GM12873 (cell line): ENCODE data around the gene ISX.

Experiments used
- TF ChIP-seq, protein P1 (sequence below): IDR thresholded peaks from 2 replicates; pipeline ENCODE4 v1.5.1; 2012; ENCODE audit warnings: low read depth, mild to moderate bottlenecking, moderate library complexity, low read length, control low read depth; ENCODE audit not compliant: insufficient read depth; ENCODE audit errors: missing control alignments

ISX gene

DNA sequence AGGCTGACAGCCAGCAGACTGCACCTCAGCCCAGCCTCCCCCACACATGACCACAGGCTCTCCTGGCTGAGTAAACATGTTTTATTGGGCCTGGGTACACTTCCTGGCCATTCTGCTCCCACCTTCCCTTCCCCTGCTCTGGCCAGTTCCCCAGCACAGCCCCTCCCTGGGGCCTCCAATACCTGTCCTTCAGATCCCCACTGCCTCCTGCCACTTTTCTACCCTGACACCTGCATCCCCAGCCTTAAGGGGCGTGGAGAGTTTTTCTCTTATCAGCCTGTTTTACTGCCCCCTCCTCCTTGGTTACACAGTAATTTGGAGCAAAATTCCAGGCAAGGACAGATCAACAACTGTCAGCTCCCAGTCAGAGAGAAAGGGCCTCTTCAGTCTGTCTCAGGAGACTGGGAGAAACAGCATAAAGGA, at the start of gene ISX:
TSS of gene ISX (plus strand) at position 363 of the 423 bp plus-strand sequence. CDS start 930 bp downstream, outside the sequence.
- TF ChIP-seq, protein P1, sequence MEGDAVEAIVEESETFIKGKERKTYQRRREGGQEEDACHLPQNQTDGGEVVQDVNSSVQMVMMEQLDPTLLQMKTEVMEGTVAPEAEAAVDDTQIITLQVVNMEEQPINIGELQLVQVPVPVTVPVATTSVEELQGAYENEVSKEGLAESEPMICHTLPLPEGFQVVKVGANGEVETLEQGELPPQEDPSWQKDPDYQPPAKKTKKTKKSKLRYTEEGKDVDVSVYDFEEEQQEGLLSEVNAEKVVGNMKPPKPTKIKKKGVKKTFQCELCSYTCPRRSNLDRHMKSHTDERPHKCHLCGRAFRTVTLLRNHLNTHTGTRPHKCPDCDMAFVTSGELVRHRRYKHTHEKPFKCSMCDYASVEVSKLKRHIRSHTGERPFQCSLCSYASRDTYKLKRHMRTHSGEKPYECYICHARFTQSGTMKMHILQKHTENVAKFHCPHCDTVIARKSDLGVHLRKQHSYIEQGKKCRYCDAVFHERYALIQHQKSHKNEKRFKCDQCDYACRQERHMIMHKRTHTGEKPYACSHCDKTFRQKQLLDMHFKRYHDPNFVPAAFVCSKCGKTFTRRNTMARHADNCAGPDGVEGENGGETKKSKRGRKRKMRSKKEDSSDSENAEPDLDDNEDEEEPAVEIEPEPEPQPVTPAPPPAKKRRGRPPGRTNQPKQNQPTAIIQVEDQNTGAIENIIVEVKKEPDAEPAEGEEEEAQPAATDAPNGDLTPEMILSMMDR = no peak

DNA sequence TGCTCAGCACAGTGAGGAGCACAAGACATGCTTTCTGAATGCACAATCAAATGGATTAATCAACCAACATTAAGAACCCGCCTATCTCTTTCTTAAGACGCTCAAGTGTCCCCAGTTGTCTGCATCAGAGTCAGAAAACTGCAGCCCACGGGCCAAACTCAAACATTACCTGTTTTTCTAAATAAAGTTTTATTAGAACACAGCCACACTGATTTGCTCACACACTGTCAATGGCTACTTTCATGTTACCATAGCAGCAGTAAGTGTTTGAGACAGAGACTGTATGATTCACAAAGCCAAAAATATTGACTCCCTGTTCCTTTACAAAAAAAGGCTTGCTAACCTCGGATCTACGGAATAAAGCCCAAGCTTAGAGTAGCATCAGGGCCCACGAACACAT, 49.0 kb upstream of the ISX start:
- TF ChIP-seq, protein P1 = no peak

DNA sequence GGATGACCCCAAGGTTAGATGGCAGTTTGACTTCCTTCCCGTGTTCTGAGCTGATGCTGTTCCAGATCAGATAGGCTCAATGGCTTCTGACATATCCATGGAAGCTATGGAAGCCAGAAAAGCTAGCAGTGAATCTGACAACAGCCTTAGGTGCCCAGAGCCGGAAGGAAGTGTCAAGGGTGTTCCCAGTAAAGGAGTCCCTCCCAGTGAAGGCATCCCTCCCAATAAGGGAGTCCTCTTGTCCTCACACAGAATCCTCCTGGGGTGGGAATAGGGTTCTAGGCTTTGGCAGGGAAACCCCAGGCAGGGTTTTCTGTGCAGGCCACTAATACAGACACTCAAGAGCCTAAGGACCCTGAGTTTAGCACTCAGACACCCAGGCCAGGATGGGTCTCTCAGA, 47.0 kb upstream of the ISX start:
- TF ChIP-seq, protein P1 = no peak

DNA sequence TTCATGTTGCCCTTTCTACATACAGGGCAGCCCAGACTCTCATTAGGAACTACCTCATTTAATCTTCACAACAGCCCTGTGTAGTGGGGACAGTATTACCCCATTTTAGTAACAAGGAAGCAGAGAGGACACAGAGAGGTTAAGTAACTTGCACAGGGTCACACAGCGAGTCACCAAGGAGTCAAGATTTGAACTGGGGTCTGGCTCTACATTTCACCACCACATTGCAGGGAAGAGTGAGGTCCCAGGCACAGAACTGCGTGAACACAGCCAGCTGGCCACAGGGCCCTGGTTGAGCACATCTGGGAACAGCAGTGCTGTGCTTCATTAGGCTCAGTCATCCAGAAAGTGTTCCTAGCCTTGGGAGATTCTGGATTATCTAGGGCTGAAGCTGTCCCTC, 45.4 kb upstream of the ISX start:
- TF ChIP-seq, protein P1 = no peak

DNA sequence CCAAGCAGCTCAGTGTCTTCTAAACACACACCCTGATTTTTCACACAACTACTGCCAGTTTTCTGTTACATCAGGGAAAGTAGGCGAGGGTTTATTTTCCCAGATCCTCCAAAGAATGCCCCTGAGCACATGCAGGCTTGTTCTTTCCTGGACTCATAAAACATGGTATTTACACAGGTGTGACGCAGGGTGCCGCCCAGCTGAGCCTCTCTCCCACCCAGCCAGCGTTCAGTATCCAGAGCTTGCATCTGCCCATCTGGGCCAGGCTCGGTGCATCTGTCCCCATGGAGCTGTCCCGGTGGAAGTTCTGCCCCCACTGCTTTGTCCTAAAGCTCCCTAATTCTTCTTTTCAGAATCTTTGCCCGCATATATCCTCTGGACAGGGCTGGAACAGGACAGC, 44.8 kb upstream of the ISX start:
- TF ChIP-seq, protein P1 = no peak

DNA sequence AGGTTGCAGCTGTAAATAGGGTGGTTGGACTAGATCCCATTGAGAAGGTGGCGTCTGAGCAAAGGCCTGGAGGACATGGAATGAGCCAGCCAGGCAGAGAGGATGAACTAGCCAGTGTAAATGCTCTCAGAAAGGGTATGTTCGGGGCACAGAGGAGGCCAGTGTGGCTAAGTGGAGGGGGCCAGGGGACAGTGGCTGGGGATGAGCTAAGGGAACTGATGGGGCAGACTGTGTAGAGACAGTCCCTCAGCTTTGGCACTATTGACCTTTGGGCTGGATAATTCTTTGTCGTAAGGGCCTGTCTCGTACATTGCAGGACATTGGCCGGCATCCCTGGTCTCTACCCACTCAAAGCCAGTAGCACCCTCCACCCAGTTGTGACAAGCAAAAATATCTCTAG, 43.7 kb upstream of the ISX start:
- TF ChIP-seq, protein P1 = no peak

DNA sequence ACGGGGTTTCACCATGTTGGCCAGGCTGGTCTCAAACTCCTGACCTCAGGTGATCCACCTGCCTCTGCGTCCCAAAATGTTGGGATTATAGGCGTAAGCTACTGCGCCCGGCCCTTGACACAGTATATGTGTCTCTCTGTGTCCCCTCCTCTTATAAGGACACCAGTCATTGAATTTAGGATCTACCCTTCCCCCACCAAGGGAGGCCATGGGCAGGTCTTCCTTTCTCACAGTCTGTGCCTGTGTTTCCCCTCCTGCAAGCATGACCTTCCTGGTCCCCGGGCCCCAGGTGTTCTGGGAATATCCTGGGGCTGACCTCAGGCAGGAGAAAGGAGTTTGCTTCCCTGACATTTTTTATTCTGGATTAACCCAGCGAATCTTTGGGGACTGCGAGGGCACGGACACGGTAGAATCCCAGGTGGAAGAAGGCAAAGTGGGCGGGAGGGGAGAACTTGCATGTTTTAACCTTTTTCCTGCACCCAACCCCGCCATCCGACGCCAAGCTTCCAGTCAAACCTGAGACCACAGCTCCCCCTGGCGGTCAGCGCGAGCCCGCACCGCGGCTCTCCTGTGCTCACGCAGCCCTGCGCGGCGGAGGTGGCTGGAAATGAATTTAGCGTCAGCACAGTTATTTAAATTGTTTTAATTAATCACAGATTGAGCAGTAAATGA, 42.1 kb upstream of the ISX start:
- TF ChIP-seq, protein P1 = peak; percentile 95

DNA sequence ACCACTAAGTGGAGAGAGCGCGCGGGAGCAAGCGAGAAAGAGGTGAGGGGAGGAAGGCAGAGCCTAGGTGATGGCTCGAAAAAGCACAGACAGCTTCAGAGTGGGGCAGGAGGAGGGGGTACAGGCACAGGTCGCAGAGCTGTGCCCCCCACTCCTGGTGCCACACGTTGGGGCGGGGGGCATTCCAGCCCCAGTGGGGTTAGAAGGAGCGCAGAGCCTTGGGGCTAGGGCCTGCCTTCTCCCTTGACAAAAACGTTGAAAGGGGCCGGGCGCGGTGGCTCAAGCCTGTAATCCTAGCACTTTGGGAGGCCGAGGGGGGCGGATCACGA, 41.6 kb upstream of the ISX start:
- TF ChIP-seq, protein P1 = no peak
